Lower lobe of right lung (tissue), 2 donors: ENCODE data around the gene NRP1. TPM values are rescaled to one million over a fixed set of nuclear protein-coding genes. Genes with fewer than 3 reads are reported as not detected.

Source experiments
- ATAC-seq, 2 donors: fragments of 200-7000 bp; cut with Tn5 transposase; one replicate each; pipeline ENCODE4 v1.9.1; 2020 to 2022; ENCODE audit warnings: mild to moderate bottlenecking in 2 of 2, moderate library complexity in 2 of 2
- DNase-seq: peaks from one replicate; pipeline ENCODE4 v3.0.0-alpha.2; 2020
- H3K27ac ChIP-seq: fragments of 200-600 bp; one replicate; pipeline ENCODE4 v1.8.0; 2022
- H3K27me3 ChIP-seq: fragments of 200-600 bp; one replicate; pipeline ENCODE4 v1.8.0; 2022; ENCODE audit warnings: low read depth
- H3K36me3 ChIP-seq: fragments of 200-600 bp; one replicate; pipeline ENCODE4 v1.8.0; 2022; ENCODE audit warnings: mild to moderate bottlenecking
- H3K4me1 ChIP-seq: fragments of 200-600 bp; one replicate; pipeline ENCODE4 v1.8.0; 2022
- H3K4me3 ChIP-seq: fragments of 200-600 bp; one replicate; pipeline ENCODE4 v1.8.0; 2022; ENCODE audit warnings: mild to moderate bottlenecking
- H3K9me3 ChIP-seq: fragments of 200-600 bp; one replicate; pipeline ENCODE4 v1.8.0; 2022
- intact Hi-C: fragments of 100-400 bp; cut with DNase I; formaldehyde crosslinking; loops from one replicate; pipeline ENCODE4 v1.11.0; 2022
- total RNA-seq: library from RNA; stranded (reverse); fragmentation: NEBNext Ultra II Directional; extraction: Animal tissue kit (Norgen Biotek cat#: 25700); gene quantifications from one replicate; pipeline ENCODE4 v1.2.1, GENCODE V29; 2021
- TF ChIP-seq, protein P1 (sequence below): fragments of 200-600 bp; IDR thresholded peaks from one replicate; pipeline ENCODE4 v1.8.0; 2022; ENCODE audit warnings: antibody characterized with exemption, mild to moderate bottlenecking
- donor health status: DM: no; HTN: yes; CAD: no; lungs with severe emphysema.

NRP1 gene
- total RNA-seq, 1 donor from 2014 or later = 127 TPM

DNA sequence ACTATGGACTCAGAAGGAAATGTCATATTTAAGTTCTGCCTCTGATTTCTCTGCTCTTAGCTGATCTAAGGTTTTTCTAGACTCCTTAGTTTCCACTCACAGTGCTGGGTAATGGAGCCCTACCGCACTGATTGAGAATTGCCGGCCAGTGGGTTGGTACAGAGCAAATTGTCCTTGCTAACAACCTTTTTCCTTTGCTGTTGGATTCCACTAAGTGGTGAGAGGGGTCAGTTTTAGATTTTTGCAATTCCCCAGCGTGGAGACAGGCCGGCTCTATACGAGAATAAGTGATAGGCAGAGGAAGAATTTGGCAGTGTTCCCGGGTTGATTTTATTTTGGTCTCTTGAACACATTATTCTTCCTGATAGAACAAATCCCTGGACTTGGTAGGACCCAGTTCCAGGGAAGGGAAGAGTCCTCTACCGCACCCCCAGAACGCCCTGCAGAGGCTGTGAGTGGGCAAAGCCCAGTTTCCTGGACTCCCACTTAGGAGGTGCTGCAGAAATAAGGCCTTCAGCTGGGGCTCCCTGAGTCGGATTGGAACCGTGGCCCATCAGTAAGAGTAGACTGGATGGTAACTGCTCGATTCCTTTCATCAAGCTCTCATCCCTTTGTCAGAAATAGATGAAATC is 3.0 kb upstream of the NRP1 start:
- no peak for ATAC-seq
- peaks cover 24% of the 10 kb centered on the region for H3K4me1 ChIP-seq
- TF ChIP-seq, protein P1, sequence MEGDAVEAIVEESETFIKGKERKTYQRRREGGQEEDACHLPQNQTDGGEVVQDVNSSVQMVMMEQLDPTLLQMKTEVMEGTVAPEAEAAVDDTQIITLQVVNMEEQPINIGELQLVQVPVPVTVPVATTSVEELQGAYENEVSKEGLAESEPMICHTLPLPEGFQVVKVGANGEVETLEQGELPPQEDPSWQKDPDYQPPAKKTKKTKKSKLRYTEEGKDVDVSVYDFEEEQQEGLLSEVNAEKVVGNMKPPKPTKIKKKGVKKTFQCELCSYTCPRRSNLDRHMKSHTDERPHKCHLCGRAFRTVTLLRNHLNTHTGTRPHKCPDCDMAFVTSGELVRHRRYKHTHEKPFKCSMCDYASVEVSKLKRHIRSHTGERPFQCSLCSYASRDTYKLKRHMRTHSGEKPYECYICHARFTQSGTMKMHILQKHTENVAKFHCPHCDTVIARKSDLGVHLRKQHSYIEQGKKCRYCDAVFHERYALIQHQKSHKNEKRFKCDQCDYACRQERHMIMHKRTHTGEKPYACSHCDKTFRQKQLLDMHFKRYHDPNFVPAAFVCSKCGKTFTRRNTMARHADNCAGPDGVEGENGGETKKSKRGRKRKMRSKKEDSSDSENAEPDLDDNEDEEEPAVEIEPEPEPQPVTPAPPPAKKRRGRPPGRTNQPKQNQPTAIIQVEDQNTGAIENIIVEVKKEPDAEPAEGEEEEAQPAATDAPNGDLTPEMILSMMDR = no peak
- intact Hi-C loops = no loop called here
- no peaks in the 10 kb centered on the region for H3K36me3 ChIP-seq
- H3K9me3 ChIP-seq = no peaks in the 10 kb centered on the region
- peak overlapping the region; percentile 93 for H3K27ac ChIP-seq
- H3K4me3 ChIP-seq = peak overlapping the region; percentile 79
- H3K27me3 ChIP-seq = no peaks in the 10 kb centered on the region
- DNase-seq = no peak

DNA sequence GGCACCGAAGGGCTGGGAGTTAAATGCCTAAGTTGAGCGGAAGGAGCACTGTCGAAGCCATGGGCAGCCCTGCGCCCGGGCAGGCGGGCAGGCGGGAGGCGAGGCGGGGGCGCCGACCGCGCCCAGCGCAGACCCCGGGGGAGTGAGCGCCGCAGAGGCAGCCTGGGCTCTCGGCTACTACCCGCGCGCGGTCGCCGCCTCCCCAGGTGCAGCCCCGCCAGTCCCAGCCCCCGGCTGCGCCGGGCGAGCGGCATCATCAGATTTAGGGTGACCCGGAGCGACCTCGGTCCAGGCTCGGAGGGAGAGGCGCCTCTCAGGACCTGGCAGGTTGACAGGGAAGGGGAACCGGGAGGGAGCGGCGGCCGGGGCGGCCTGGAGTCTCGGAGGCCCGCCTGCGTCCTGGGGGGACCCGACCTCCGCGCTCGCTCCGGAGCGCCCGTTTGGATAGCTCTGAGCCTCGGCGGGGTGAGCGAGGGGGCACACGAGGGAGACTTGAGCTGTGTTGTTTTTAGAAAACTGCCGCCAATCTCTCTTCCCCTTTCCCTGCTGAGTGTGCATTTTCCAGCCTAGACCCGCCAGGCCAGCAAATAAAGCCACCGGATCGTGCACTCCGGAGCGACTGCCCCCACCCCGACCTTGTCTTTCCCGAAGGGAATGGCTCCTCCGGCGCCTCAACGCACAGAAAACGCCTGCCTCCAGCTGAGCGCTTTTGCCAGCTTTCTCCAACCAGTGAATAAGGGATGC is 2.3 kb upstream of the NRP1 start:
- peaks cover 20% of the 10 kb centered on the region for H3K4me1 ChIP-seq
- DNase-seq = peak; percentile 56
- intact Hi-C loops = no loop called here

DNA sequence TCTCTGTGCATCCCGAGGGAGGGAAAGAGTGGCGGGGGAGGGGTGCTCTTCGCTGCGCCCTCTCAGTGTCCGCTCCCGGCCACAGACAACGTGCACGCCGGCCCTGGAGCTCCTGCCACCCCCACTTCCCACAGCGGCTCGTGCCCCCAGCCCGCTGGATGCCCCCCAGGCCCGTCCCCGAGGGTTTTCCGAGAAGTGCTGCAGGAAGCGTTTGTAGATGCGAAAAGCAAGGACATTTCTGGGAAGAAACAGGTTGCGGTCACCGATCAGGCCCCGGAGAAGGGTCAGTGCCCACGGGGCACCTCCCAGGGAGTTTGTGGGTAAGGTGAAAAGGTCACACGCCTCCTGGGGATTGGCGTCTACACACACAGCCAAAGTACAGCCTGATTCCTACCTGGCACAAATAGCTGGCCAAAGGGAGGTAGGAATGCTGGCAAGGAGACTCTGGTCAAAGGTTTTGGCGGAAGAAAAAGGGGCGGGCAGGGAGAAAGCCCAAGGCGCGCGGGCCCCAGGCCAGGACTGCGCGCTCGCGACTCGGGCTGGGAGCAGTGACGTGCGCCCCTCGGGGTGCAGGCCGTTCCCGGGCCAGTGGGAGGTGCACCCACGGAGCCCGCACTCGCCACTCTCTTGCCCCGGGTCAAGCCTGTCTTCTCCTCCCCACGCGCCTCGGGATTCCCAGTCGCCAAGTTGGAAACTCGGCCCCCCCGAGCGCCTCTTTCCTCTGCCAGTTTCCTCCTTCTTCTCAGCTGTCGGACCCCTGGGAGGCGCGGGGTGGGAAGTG is 1.5 kb upstream of the NRP1 start:
- intact Hi-C loops = no loop called here
- DNase-seq = peak; percentile 70

More for the DNA sequence above, 2.3 kb upstream of the NRP1 start:
- Histone ChIP-seq H3K9me3 (no peaks in the 10 kb centered on the region), H3K27me3 (no peaks in the 10 kb centered on the region), H3K27ac (peak overlapping the region; percentile 93), H3K36me3 (no peaks in the 10 kb centered on the region), H3K4me3 (peak overlapping the region; percentile 79)
- ATAC-seq = peak; percentile 1 to 4
- TF ChIP-seq, protein P1 = no peak

DNA sequence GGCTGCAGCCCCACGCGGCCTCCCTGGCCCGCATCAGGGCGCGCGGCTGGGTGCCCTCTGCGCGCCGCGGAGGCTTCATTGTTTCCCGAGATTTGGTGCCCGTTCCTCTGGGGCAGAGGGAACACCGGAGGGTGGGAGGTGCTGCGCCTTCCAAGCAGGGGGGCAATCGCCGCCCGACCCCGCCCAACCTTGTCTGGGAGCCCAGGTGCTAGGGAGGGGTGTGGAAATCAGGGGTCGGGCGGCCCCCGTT is 1.0 kb upstream of the NRP1 start:
- no peaks in the 10 kb centered on the region for H3K9me3 ChIP-seq
- H3K36me3 ChIP-seq = no peaks in the 10 kb centered on the region
- ATAC-seq = no peak
- peak overlapping the region; percentile 93 for H3K27ac ChIP-seq
- intact Hi-C loops = no loop called here
- H3K27me3 ChIP-seq = no peaks in the 10 kb centered on the region
- TF ChIP-seq, protein P1 = no peak
- peak overlapping the region; percentile 79 for H3K4me3 ChIP-seq
- H3K4me1 ChIP-seq = peaks cover 27% of the 10 kb centered on the region
- DNase-seq = peak; percentile 59

More for the DNA sequence above, 1.5 kb upstream of the NRP1 start:
- H3K9me3 ChIP-seq = no peaks in the 10 kb centered on the region
- TF ChIP-seq, protein P1 = peak; percentile 7
- H3K4me3 ChIP-seq = peak overlapping the region; percentile 79
- H3K27me3 ChIP-seq = no peaks in the 10 kb centered on the region
- no peaks in the 10 kb centered on the region for H3K36me3 ChIP-seq
- H3K4me1 ChIP-seq = peaks cover 22% of the 10 kb centered on the region
- H3K27ac ChIP-seq = peak overlapping the region; percentile 93
- peak; percentile 57 to 74 for ATAC-seq

DNA sequence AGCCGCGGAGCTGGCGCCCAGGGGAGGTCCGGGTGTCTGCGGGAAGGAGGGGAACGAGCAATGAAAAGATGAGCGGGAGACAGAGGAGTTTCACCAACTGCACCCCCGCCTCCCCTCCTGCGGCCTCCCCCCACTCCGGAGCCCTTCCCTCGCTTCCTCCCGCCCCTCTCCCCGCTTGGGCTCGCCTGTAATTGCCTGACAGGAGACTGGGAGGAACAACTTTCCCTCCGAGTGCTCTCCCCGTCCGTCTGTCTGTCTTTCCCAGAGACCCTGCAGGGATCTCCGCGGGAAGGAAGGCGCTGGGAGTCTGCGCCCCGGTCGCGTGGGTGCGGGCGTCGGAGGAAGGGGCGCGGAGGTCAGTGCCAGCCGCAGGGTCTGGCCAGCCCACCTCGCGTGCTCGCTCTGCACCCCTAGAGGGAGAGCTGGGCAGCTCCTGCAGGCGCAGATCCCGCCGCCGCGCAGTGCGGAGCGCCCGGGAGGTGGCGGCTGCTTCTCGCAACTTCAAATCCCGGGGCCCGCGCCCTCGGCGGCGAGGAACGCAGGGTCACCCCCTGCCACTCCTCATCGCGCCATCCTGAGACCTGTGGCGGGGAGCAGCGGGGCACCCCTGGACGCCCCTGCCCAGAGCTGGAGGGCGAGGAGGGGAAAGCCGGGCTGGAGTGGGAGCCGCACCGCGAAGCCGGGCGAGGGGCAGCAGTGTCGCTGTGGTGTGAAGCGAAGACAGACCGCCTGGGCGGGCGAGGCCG is 511 bp upstream of the NRP1 start:
- peak overlapping the region; percentile 93 for H3K27ac ChIP-seq
- intact Hi-C loops = loop anchor here (5.0 kb wide), 1 partner anchor 1302 kb away; no protein-coding TSS in a partner anchor
- H3K4me1 ChIP-seq = peaks cover 32% of the 10 kb centered on the region
- TF ChIP-seq, protein P1 = peak; percentile 61
- no peaks in the 10 kb centered on the region for H3K27me3 ChIP-seq
- ATAC-seq (peak; percentile 84 to 89), DNase-seq (peak; percentile 79)
- peaks cover 3% of the 10 kb centered on the region for H3K36me3 ChIP-seq
- H3K4me3 ChIP-seq = peak overlapping the region; percentile 79
- no peaks in the 10 kb centered on the region for H3K9me3 ChIP-seq
